ENCODE measurements around the gene NR6A1. TPM values are rescaled to one million over a fixed set of nuclear protein-coding genes. Genes with fewer than 3 reads are reported as not detected.
A peak's percentile ranks its signal among the peaks of the same experiment; 100 is the strongest.

Gene NR6A1
- total and polyA plus RNA-seq, 2 of the 13 experiments (the other 11 are each of a cell fraction or from before 2014, with no cell fraction given): 28.1 to 31.5 TPM

- TF ChIP-seq, protein P1, sequence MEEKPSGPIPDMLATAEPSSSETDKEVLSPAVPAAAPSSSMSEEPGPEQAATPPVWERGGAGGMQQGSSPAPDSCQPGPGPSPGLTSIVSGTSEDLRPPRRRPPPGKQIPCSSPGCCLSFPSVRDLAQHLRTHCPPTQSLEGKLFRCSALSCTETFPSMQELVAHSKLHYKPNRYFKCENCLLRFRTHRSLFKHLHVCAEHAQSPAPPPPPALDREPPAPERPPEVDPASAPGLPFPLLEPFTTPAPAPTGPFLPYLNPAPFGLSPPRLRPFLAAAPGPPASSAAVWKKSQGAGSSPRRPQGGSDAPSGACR (CRISPR knock-in tag; IDR thresholded peaks at IDR 0.05): no peak
- TF ChIP-seq KAT8 (CRISPR knock-in tag; IDR thresholded peaks at IDR 0.05) (peak; percentile 18; the same call in 1 of the 2 replicates), ISL2 (CRISPR knock-in tag; IDR thresholded peaks at IDR 0.05) (peak; percentile 52; the same call in 1 of the 2 replicates), SRSF9 (IDR thresholded peaks at IDR 0.05; ENCODE audit: borderline replicate concordance, insufficient read depth, low read depth, low read length, poor library complexity, severe bottlenecking) (no peak), CEBPB (IDR thresholded peaks at IDR 0.05; ENCODE audit: borderline replicate concordance, low read depth, low read length) (peak; percentile 92), ZBTB21 (CRISPR knock-in tag; IDR thresholded peaks at IDR 0.05) (no peak), ZNF75D (CRISPR knock-in tag; IDR thresholded peaks at IDR 0.05; ENCODE audit: borderline replicate concordance) (no peak), ZMYM2 (CRISPR knock-in tag; IDR thresholded peaks at IDR 0.05) (no peak), ZNF431 (CRISPR knock-in tag; IDR thresholded peaks at IDR 0.05; ENCODE audit: borderline replicate concordance, low read depth) (no peak), MBD4 (IDR thresholded peaks at IDR 0.05; ENCODE audit: borderline replicate concordance, low read length) (no peak), RBAK (CRISPR knock-in tag; IDR thresholded peaks at IDR 0.05) (no peak), SALL1 (CRISPR knock-in tag; IDR thresholded peaks at IDR 0.05) (no peak; the same call in 1 of the 2 replicates), NFKB2 (CRISPR knock-in tag; IDR thresholded peaks at IDR 0.05; ENCODE audit: borderline replicate concordance) (no peak), TOPORS (CRISPR knock-in tag; IDR thresholded peaks at IDR 0.05) (no peak), FOXO1 (CRISPR knock-in tag; IDR thresholded peaks at IDR 0.05) (no peak), NFIC (IDR thresholded peaks at IDR 0.05; ENCODE audit: low read length) (no peak), ZNF747 (CRISPR knock-in tag; IDR thresholded peaks at IDR 0.05; ENCODE audit: borderline replicate concordance) (no peak), CAMTA2 (CRISPR knock-in tag; IDR thresholded peaks at IDR 0.05; ENCODE audit: borderline replicate concordance) (no peak), ZNF24 (IDR thresholded peaks at IDR 0.05) (no peak), TAF15 (IDR thresholded peaks at IDR 0.05; ENCODE audit: low read depth, low read length, poor library complexity, severe bottlenecking) (no peak), AKAP8 (CRISPR knock-in tag; IDR thresholded peaks at IDR 0.05) (no peak)
- TF ChIP-seq, protein P2, sequence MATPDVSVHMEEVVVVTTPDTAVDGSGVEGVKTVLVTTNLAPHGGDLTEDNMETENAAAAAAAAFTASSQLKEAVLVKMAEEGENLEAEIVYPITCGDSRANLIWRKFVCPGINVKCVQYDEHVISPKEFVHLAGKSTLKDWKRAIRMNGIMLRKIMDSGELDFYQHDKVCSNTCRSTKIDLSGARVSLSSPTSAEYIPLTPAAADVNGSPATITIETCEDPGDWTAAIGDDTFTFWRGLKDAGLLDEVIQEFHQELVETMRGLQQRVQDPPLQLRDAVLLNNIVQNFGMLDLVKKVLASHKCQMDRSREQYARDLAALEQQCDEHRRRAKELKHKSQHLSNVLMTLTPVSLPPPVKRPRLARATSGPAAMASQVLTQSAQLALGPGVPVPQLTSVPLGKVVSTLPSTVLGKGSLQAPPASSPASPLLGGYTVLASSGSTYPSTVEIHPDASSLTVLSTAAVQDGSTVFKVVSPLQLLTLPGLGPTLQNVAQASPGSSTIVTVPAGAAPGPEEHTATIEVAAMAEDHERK (CRISPR knock-in tag; IDR thresholded peaks at IDR 0.05; ENCODE audit: low read depth): no peak
- TF ChIP-seq, protein P3, sequence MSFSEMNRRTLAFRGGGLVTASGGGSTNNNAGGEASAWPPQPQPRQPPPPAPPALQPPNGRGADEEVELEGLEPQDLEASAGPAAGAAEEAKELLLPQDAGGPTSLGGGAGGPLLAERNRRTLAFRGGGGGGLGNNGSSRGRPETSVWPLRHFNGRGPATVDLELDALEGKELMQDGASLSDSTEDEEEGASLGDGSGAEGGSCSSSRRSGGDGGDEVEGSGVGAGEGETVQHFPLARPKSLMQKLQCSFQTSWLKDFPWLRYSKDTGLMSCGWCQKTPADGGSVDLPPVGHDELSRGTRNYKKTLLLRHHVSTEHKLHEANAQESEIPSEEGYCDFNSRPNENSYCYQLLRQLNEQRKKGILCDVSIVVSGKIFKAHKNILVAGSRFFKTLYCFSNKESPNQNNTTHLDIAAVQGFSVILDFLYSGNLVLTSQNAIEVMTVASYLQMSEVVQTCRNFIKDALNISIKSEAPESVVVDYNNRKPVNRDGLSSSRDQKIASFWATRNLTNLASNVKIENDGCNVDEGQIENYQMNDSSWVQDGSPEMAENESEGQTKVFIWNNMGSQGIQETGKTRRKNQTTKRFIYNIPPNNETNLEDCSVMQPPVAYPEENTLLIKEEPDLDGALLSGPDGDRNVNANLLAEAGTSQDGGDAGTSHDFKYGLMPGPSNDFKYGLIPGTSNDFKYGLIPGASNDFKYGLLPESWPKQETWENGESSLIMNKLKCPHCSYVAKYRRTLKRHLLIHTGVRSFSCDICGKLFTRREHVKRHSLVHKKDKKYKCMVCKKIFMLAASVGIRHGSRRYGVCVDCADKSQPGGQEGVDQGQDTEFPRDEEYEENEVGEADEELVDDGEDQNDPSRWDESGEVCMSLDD (CRISPR knock-in tag; IDR thresholded peaks at IDR 0.05; ENCODE audit: borderline replicate concordance): no peak
Observed at GRCh38 chr9:124665391-124666058, 105.6 kb downstream of the NR6A1 start (continued).
